GM21723 (cell line): ENCODE results near the gene TUBGCP6.
"Not testable (repeated sequence)": the region's sequence is repeated elsewhere in the genome, so short reads cannot be mapped to it uniquely, and the experiment has no call there.

Source experiments
- ATAC-seq: cut with Tn5 transposase; IDR thresholded peaks from one replicate; pipeline ENCODE4 v1.9.1; 2021; ENCODE audit warnings: mild to moderate bottlenecking, moderate library complexity; ENCODE audit not compliant: unreplicated experiment

Gene TUBGCP6

DNA sequence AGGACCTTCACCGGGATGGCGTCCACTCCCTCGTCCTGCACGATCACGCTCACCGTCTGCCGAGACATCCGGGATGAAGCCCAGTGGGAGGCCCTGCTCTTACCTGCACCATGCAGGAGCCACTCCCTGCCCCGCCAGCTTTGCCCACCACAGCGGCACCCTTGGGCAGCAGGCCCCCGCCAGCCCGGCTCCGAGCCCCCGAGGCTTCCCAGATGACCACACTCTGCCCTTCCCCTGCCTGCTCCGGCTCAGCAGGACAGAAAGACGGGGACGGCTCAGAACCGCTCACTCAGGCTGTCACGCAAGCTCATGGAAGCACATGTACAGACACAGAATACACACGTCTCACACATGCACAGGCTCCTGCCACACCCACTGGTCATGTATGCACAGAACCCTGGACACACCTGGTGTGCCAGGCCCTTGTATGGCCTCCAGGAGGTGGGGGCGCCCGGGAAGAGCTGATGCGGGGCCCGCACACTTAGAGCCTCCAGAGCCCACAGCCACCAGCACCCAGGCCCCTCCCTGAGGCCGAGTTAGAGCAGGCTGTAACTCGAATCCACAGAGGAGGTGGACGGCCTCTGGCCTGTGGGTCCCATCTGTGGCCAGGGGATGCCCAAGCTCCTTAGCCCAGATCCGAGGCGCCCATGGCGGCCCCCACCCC, 34.3 kb upstream of the TUBGCP6 start:
- no peak for ATAC-seq

DNA sequence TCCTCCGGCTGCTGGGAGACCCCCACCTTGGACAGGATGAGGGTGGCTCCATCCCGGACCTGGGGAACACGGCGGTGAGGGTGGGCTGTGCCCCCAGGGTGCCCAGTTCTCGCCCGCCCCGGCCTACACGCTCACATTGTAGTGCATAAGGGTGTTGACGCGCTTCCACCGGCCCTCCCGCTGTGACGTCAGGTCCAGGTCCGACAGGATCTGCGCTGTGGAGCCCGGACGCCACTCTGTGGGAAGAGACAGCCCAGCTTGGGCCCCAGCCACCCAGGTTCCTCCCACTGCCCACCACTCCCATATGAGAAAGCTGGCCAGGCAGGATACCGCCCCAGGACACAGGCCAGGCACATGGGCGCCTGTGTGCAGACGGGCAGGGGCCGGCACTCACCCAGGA, 33.6 kb upstream of the TUBGCP6 start:
- ATAC-seq: no peak

GRCh38 chr22:50277761-50278160, 32.9 kb upstream of the TUBGCP6 start:
- no peak for ATAC-seq

DNA sequence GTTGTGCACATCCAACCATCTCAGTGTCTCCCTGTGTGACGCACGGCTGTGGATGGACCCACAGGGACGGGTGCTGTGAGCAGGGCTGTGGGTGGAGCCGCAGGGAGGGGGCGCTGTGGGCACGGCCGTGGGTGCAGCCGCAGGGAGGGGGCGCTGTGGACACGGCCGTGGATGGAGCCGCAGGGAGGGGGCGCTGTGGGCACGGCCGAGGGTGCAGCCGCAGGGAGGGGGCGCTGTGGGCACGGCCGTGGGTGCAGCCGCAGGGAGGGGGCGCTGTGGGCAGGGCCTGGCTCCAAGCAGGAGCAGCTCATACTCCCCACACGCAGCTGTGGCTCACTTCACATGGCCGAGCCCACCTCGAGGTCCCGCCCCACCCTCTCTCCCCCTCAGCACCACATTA, 31.3 kb upstream of the TUBGCP6 start:
- ATAC-seq: peak; percentile 48

- no peak for ATAC-seq
Measured at GRCh38 chr22:50275181-50276055, 30.6 kb upstream of the TUBGCP6 start.

DNA sequence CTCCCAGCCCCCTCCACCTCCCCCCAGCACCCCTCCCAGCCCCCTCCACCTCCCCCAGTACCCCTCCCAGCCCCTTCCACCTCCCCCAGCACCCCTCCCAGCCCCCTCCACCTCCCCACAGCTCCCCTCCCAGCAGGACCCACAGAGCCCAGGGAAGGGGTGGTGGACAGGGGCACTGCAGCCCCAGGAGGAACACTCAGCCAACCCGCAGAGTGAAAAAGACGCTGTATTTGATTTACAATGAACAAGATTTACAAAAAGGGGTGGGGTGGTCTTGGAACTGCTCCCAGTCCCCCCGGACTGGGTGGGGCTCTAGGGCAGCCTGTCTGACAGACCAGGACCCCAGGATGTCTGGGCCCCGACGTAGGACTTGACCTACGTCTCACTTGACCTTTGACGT, 29.9 kb upstream of the TUBGCP6 start:
- no peak for ATAC-seq

DNA sequence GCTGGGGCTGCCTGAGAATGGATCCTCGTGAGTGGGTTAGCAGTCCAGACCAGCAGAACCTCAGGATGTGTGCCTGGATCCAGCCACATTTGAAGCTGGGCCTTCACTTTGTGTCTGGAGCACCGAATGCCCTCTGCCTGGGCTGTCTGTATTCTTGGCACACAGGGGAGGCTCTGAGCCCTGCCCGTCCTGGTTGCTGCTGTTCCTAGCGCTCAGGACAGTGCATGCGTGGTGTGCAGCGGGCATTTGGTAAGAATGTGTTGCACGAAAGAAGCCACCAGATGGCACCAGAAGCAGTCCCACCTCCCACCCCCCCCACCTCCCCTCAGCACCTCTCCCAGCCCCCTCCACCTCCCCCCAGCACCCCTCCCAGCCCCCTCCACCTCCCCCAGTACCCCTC, 29.5 kb upstream of the TUBGCP6 start:
- ATAC-seq: no peak

GRCh38 chr22:50273781-50274180, 29.0 kb upstream of the TUBGCP6 start:
- ATAC-seq: not testable (repeated sequence)

DNA sequence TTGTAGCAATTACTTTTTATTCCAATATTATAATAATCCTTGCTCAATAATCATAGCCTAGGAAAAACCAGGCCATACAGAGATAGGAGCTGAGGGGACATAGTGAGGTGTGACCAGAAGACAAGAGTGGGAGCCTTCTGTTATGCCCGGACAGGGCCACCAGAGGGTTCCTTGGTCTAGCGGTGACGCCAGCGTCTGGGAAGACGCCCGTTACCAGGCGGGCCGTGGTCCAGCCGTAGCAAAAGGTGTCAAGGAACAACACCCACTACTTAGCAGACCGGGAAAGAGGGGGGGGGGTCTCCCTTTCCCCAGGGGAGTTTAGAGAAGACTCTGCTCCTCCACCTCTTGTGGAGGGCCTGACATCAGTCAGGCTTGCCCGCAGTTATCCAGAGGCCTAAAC, 28.5 kb upstream of the TUBGCP6 start:
- ATAC-seq: not testable (repeated sequence)

DNA sequence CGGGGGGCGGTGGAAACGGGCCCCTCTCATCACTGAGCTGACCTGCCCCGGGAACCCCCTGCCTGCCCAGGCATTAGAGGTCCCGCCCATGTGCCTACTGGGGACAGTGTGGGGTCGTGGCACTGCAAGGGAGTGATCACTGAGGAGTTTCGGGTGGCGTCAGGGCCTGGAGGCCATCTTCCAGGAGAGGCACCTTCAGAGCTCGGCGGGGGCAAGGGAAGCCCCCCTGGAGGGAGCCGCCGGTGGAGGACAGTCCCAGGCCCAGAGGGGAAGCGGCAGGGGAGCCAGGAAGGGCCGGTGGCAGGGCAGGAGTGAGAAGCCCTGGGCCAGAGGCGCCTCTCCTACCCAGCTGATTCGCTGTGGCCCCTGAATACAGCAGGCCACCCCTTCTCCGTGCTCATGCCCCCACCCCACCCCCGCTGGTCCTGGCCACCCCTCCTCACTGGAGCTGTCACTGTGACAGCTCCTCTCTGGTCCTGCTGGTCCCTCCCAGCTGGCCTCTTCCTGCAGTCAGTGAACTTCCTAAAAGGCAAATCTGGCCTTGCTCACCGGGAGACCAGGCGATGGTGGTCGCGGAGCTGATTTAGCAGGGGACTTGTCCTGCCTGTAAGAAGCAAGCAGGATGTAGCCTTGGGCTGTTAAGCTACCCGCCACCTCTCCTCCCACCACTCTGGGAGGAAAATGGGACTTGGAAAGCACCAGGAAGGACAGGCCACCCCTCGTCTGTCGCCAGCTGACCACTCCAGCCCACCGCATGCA, 27.4 kb upstream of the TUBGCP6 start:
- no peak for ATAC-seq

- ATAC-seq: no peak
Measured at GRCh38 chr22:50271519-50271970, 26.7 kb upstream of the TUBGCP6 start.

GRCh38 chr22:50270666-50271394, 26.0 kb upstream of the TUBGCP6 start:
- ATAC-seq: no peak

DNA sequence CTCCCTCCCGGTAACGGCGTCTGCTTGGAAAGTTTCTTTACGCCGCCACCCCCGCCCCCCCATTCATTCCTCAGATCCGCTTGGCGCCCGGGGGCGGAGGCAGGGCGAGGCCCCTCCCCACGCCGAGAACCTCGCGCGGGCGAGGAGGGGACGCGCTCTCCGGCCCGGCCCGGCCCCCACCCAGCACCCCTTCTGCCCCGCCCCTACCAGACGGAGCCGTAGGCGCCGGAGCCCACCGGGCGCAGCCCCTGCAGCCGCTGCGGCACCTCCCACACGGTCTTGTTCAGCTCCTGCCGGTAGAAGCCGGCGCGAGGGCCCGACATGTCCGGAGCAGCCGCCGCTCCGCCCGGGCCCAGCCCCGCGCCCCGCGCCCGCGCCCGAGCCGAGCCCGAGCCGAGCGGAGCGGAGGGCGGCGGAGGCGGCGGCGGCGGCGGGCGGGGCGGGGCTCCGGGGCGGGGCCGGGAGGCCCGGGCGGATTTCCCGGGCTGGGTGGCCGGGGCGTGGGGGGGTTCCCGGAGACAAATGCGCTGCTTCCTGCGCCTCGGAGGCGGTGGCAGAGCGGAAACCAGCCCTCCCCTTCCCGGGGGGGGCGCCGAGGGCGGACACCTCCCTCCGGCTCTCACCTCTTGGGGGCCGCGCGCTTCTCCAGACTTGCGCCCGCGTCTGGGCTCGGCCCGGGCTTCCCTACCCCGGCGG, 25.3 kb upstream of the TUBGCP6 start, which contains the start of gene MAPK11:
Gene MAPK11 (minus strand): TSS at position 411 of the 696 bp plus-strand sequence. CDS start 88 bp downstream, at position 323.
- ATAC-seq: peak; percentile 46

GRCh38 chr22:50269573-50269969, 24.7 kb upstream of the TUBGCP6 start:
- no peak for ATAC-seq

DNA sequence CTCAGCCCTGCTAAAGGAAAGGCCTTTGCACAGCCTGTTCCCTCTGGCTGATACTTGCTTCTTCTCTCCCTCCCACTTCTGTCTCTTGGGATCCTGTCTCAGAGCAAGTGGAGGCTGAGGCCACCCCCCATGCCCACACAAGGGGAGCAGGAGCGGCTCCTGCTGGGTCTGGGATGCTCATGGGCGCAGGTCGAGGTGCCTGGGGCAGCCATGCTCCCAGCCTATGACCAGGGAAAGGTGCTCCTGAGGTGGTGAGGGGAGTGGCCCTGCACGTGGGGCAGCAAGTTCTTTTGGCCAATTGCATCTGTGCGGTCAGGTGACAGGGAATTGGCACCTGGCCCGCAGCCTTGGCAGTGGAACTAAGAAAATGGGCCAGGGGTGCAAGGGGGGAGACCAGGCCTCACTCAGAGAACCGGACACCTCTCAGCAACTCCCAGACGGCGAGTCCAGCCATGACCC, 23.9 kb upstream of the TUBGCP6 start:
- ATAC-seq: no peak

DNA sequence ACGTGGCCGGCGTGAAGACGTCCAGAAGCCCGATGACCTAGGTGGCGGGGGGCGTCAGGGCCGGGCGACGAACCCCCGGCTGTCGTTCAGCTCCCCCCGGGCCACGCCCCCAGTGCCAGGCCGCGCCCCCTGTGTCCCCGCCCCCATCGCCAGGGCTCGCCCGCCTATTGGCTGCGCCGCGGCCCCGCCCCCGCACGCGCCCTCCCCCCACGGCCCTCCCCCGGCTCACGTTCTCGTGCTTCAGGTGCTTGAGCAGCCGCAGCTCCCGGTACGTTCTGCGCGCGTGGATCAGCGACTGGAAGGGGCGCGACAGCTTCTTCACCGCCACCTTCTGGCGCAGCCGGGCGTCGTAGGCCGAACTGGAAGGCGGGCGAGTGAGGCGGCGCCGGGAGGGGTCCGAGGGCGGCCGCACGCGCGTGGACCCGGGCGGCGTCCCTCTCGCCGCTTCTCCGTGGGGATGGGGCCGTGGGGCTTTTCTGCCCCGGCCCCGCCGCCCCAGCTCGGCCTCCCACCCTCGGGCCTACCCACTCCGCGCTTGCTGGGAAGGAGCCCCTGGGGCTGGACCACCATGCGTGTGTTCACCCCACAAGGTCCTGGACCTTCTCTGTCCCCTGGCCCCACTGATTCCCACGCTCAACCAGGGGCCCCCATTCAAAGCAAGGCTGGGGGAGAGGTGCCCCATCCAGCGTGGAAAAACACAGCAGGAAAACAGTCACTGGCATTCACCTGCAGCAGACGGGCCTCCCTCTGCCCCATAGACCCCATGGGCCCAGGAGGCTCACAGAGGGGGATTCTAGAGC, 23.0 kb upstream of the TUBGCP6 start:
- ATAC-seq: no peak

DNA sequence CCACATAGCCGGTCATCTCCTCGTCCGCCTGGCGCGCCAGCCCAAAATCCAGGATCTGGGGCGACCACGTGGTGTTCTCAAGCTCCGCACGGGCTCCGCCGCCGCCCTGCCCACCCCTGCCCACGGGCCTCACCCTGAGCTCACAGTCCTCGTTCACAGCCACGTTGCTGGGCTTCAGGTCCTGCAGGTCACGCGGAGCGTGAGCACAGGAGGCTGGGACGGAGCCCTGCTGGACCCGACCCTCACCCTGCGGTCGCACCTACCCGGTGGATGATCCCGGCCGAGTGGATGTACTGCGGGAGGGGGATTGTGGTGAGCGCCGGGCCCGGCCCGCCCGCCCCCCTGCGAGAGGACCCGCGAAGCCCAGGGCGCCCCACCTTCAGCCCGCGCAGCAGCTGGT, 22.2 kb upstream of the TUBGCP6 start:
- no peak for ATAC-seq

- ATAC-seq: no peak
Measured at GRCh38 chr22:50264946-50265669, 20.3 kb upstream of the TUBGCP6 start.
